ENCODE results near the gene EML5.

DNA sequence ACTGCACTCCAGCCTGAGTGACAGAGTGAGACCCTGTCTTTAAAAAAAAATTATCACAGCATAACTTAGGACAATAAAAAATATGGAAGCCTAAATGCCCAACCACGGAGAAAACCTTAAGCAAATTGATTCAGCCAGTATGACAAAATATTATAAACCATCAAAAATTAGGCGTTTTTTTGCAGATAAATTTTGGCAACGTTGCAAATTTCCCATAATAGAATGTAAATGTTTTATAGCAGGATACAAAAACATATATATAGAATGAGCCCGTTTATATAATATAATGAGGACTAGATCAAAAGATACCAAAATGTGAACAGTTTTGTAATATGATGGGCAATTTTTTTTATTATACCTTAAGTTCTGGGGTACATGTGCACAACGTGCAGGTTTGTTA lies 6.8 kb upstream of the EML5 start:
- no peak for TF ChIP-seq YY1 (IDR thresholded peaks at IDR 0.05; ENCODE audit: insufficient read depth, insufficient read length)
- TF ChIP-seq ZNF274 (IDR thresholded peaks at IDR 0.05; ENCODE audit: low read depth, low read length), result no peak
